ENCODE results near the gene PAM. TPM values are rescaled to one million over a fixed set of nuclear protein-coding genes. Genes with fewer than 3 reads are reported as not detected.

Gene PAM
- total and polyA plus RNA-seq, 2 of the 13 experiments (the other 11 are each of a cell fraction or from before 2014, with no cell fraction given) = 20.2 to 79.1 TPM

DNA sequence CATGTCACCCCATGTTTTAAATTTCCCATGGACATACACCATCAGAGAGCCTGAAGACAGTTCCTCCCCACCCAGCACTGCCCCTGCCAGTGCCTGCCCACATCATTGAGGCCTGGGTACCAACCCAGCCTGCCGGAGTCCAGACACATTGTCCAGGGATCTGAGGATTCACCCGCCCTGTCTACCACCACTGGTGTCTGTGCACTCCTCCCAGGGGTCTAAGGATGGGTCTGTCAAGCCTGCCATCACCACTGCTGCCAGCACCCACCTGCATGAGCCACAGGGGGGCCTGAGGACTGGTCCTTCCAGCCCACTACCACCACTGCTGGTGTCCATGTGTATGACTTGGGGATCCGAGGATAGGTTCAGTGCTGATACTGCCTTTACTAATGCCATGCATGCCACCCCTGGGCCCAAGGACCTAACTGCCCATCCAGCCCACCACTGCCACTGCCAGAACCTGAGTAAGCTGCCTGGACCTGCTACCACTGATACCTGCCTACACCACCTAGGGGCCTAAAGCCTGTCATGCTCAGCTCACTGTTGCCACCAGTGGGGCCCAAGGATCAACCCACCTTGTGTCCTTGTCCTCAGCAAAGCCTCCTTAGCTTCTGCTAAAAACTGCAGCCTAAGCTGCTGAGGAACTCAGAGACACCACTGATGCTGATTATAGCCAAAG lies 227.0 kb downstream of the PAM start:
- DNase-seq (ENCODE audit: low spot score) = no peak
- 70% methylated on average over 2 of the region's 3 CpGs for WGBS (ENCODE audit: low lambda C conversion rate)
- Histone ChIP-seq H4K20me1 (ENCODE audit: insufficient read depth, low read length) (no peaks in the 10 kb centered on the region), H2AFZ (ENCODE audit: low read length) (no peak overlapping the region), H3K27me3 (ENCODE audit: control insufficient read depth in 1 of 2, insufficient read depth in 2 of 2, low read length in 2 of 2) (no peaks in the 10 kb centered on the region), H3K4me1 (ENCODE audit: insufficient read depth, low read length) (no peaks in the 10 kb centered on the region), H3K9ac (ENCODE audit: insufficient read depth, low read depth, low read length) (no peak overlapping the region), H3K9me3 (ENCODE audit: low read length) (no peaks in the 10 kb centered on the region), H3K4me2 (ENCODE audit: low read depth, low read length) (no peak overlapping the region), H3K27ac (ENCODE audit: extremely low read length, insufficient read depth, low read length) (no peak overlapping the region), H3K36me3 (replicated peaks in 1 of 2; ENCODE audit: control insufficient read depth in 1 of 2, insufficient read depth in 2 of 2, low read length in 2 of 2) (0 out of 5 replicates have a peak, but pooled peaks cover 0 to 4% of the 10 kb centered on the region in 2 experiments), H3K79me2 (ENCODE audit: insufficient read depth, low read length) (no peaks in the 10 kb centered on the region), H3K4me3 (replicated peaks in 1 of 3; ENCODE audit: insufficient read depth in 1 of 3, low read depth in 2 of 3, low read length in 3 of 3) (no peak overlapping the region)
- intact Hi-C loops (cut with micrococcal nuclease; ENCODE audit: unreplicated experiment) (no loop called here), in situ Hi-C loops (cut with HindIII; ENCODE audit: extremely low pct_ligation_motif_present, low pct_unique_long_range_greater_than_20kb) (no loop called here)
- no TSS peak for BruUV-seq (replicated peaks)
- FAIRE-seq = no peak
- no peak for TF ChIP-seq ZNF234 (CRISPR knock-in tag; conservative IDR thresholded peaks at IDR 0.05)
- no peak for TF ChIP-seq GFI1 (CRISPR knock-in tag; IDR thresholded peaks at IDR 0.05; ENCODE audit: borderline replicate concordance)
- TF ChIP-seq PAF1 (CRISPR knock-in tag; IDR thresholded peaks at IDR 0.05) = no peak
- TF ChIP-seq, protein P1, sequence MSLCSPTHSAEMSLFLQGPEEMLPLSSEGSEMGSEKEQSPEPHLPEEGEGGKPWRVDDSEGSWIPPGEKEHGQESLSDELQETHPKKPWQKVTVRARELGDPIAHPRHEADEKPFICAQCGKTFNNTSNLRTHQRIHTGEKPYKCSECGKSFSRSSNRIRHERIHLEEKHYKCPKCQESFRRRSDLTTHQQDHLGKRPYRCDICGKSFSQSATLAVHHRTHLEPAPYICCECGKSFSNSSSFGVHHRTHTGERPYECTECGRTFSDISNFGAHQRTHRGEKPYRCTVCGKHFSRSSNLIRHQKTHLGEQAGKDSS (CRISPR knock-in tag; IDR thresholded peaks at IDR 0.05; ENCODE audit: borderline replicate concordance, low read depth) = no peak
- no peak for TF ChIP-seq HNRNPK (IDR thresholded peaks at IDR 0.05; ENCODE audit: low read depth, low read length, poor library complexity, severe bottlenecking)
- TF ChIP-seq, protein P2, sequence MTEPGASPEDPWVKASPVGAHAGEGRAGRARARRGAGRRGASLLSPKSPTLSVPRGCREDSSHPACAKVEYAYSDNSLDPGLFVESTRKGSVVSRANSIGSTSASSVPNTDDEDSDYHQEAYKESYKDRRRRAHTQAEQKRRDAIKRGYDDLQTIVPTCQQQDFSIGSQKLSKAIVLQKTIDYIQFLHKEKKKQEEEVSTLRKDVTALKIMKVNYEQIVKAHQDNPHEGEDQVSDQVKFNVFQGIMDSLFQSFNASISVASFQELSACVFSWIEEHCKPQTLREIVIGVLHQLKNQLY (CRISPR knock-in tag; IDR thresholded peaks at IDR 0.05) = no peak
- no peak for TF ChIP-seq NFKBIZ (CRISPR knock-in tag; IDR thresholded peaks at IDR 0.05)
- TF ChIP-seq TP53 (CRISPR knock-in tag; conservative IDR thresholded peaks at IDR 0.05) = no peak
- no peak for TF ChIP-seq NAIF1 (CRISPR knock-in tag; IDR thresholded peaks at IDR 0.05; ENCODE audit: borderline replicate concordance)
- TF ChIP-seq ZNF878 (CRISPR knock-in tag; IDR thresholded peaks at IDR 0.05) = no peak
- TF ChIP-seq NCOA5 (CRISPR knock-in tag; IDR thresholded peaks at IDR 0.05) = no peak
- TF ChIP-seq SIN3A (IDR thresholded peaks at IDR 0.05; ENCODE audit: borderline replicate concordance, low read depth, low read length) = no peak
- ATAC-seq = no peak
- CTCF ChIA-PET (ENCODE audit: low intra/inter-chr PET ratio, low total read pairs) = no interaction called here
- POLR2A ChIA-PET = no interaction called here
